ENCODE results near the gene PRTG. TPM values are rescaled to one million over a fixed set of nuclear protein-coding genes. Genes with fewer than 3 reads are reported as not detected.
"Not testable (repeated sequence)": the region's sequence is repeated elsewhere in the genome, so short reads cannot be mapped to it uniquely, and the experiment has no call there.

The PRTG gene
- total and polyA plus RNA-seq, 12 donors = 0.40 to 4.3 (median 2.8) TPM

- no peaks in the 10 kb centered on the region for H3K27me3 ChIP-seq
- intact Hi-C loops (cut with DNase I) = no loop called here
- no peak overlapping the region for H3K27ac ChIP-seq
- H3K36me3 ChIP-seq (replicated peaks in 1 of 2) = no peaks in the 10 kb centered on the region
- H3K4me1 ChIP-seq (replicated peaks in 1 of 2) = no peaks in the 10 kb centered on the region
- no peak overlapping the region for H3K4me3 ChIP-seq
- TF ChIP-seq POLR2A (IDR thresholded peaks at IDR 0.05) = no peak
- no peak for TF ChIP-seq CTCF (IDR thresholded peaks at IDR 0.05)
- WGBS, 4 donors = 78 to 84% (median 81%) methylated on average over 3 of the region's 3 CpGs
- DNase-seq = no peak
- H3K9me3 ChIP-seq (replicated peaks in 1 of 3) = no peaks in the 10 kb centered on the region
Measured at GRCh38 chr15:55599439-55599838, 143.5 kb downstream of the PRTG start.

GRCh38 chr15:55593019-55593418, 149.9 kb downstream of the PRTG start:
- H3K36me3 ChIP-seq (replicated peaks in 1 of 2); intact Hi-C loops (cut with DNase I); H3K27ac ChIP-seq; DNase-seq; H3K4me3 ChIP-seq; H3K4me1 ChIP-seq (replicated peaks in 1 of 2); H3K9me3 ChIP-seq (replicated peaks in 1 of 3); H3K27me3 ChIP-seq: not testable (repeated sequence)
- WGBS, 4 donors = 90 to 100% (median 98%) methylated on average over 1 of the region's 1 CpG

- WGBS, 4 donors = 76 to 82% (median 79%) methylated on average over 3 of the region's 3 CpGs
- intact Hi-C loops (cut with DNase I) = no loop called here
- H3K27me3 ChIP-seq = no peaks in the 10 kb centered on the region
- TF ChIP-seq CTCF (IDR thresholded peaks at IDR 0.05) = no peak
- no peak for TF ChIP-seq POLR2A (IDR thresholded peaks at IDR 0.05)
- H3K9me3 ChIP-seq (replicated peaks in 1 of 3) = no peaks in the 10 kb centered on the region
- no peaks in the 10 kb centered on the region for H3K36me3 ChIP-seq (replicated peaks in 1 of 2)
- no peak overlapping the region for H3K27ac ChIP-seq
- H3K4me1 ChIP-seq (replicated peaks in 1 of 2) = peaks cover 4 to 12% of the 10 kb centered on the region in 2 donors
- H3K4me3 ChIP-seq = no peak overlapping the region
- no peak for DNase-seq
Measured at GRCh38 chr15:55590788-55591187, 152.2 kb downstream of the PRTG start.

- Histone ChIP-seq H3K9me3 (replicated peaks in 1 of 3) (no peaks in the 10 kb centered on the region), H3K4me1 (replicated peaks in 1 of 2) (peaks cover 4 to 12% of the 10 kb centered on the region in 2 donors), H3K4me3 (peak overlapping the region in 1 of 4 donors; percentile 86), H3K27ac (no peak overlapping the region), H3K27me3 (no peaks in the 10 kb centered on the region), H3K36me3 (replicated peaks in 1 of 2) (no peaks in the 10 kb centered on the region)
- no peak for DNase-seq
- 77 to 96% (median 91%) methylated on average over 10 of the region's 10 CpGs for WGBS, 4 donors
- TF ChIP-seq POLR2A (IDR thresholded peaks at IDR 0.05) (no peak), CTCF (IDR thresholded peaks at IDR 0.05) (no peak)
- intact Hi-C loops (cut with DNase I) = no loop called here
Measured at GRCh38 chr15:55589287-55589686, 153.7 kb downstream of the PRTG start.

GRCh38 chr15:55588815-55589115, 154.2 kb downstream of the PRTG start:
- Histone ChIP-seq H3K4me1 (replicated peaks in 1 of 2) (peaks cover 4 to 12% of the 10 kb centered on the region in 2 donors), H3K4me3 (peak overlapping the region in 2 of 4 donors; percentile 31 to 86), H3K27ac (peak overlapping the region in 2 of 5 donors; percentile 85 to 87), H3K36me3 (replicated peaks in 1 of 2) (no peaks in the 10 kb centered on the region), H3K9me3 (replicated peaks in 1 of 3) (no peaks in the 10 kb centered on the region), H3K27me3 (no peaks in the 10 kb centered on the region)
- WGBS, 4 donors = 4 to 10% (median 7%) methylated on average over 18 to 19 of the region's 19 CpGs
- intact Hi-C loops (cut with DNase I) = no loop called here
- DNase-seq = no peak
- TF ChIP-seq CTCF (IDR thresholded peaks at IDR 0.05) (no peak), POLR2A (IDR thresholded peaks at IDR 0.05) (no peak)

Data from adrenal gland (tissue), 12 donors.